Adipose tissue (tissue), 3 donors: Measurements from ENCODE around the gene DIDO1. TPM values are rescaled to one million over a fixed set of nuclear protein-coding genes. Genes with fewer than 3 reads are reported as not detected.

Source experiments
- H3K27ac ChIP-seq: one replicate; pipeline ENCODE4 v1.5.1; 2013; ENCODE audit warnings: low read depth, low read length
- WGBS, 3 donors: extraction: QIAGEN DNeasy Blood & Tissue Kit; methylation state at CpG; one replicate each; pipeline ENCODE4 v1.1.7; 2013; 5-methylcytosine and 5-hydroxymethylcytosine counted together
- polyA plus RNA-seq, 3 donors: library from polyadenylated mRNA; stranded (reverse); fragments of 200-250 nt; gene quantifications; one replicate each; pipeline ENCODE4 v1.2.3, GENCODE V29; 2013
- donor health status: healthy with polysubstance abuse.
- donor health status: Bipolar disorder and iron deficiency.
- donor health status: healthy.

The DIDO1 gene
- polyA plus RNA-seq, 3 donors = 12.3 to 27.6 (median 17.4) TPM

DNA sequence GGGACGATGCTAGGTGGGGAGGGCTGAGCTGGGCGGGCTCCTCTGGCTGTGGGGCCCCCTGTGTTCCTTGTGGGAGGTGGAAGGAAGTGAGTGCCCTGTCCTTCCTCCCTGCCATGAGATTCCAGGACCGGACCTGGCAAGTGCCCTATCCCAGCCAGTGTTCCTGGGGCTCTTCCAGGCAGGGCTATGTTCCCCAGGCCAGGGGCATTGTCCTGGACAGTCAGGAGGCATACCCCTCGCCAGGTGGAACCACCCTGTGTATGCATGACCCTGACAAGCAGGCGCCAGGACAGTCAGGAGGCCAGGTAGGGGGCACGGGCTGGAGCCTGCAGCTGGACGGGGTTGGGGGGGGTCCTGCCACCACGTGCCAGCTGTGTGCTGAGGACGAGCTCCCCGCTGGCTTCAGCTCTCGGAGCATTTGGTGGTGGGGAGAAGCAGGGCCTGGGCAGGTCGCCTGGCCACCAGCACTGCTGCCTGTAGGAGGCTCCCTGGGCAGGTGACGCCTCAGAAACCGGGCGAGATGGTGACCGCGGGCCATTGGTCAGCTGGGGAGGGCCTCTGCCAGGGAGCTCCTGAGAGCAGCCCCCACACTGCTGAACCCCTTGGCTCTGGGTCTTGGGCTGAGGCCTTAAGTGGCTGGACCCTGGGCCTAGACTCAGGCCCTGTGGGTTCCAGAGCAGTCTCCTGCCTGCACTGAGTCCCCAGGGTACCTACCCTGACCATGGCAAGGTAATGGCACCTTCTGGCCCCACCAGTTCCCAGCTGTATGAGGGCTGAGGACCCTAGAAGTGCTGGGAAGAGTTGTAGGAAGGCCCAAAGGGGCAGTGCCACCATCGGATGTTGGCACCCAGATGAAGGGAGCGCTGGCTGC is 26.9 kb upstream of the DIDO1 start:
- H3K27ac ChIP-seq = peak overlapping the region; percentile 51
- 44 to 74% (median 51%) methylated on average over 17 to 19 of the region's 19 CpGs for WGBS, 3 donors

DNA sequence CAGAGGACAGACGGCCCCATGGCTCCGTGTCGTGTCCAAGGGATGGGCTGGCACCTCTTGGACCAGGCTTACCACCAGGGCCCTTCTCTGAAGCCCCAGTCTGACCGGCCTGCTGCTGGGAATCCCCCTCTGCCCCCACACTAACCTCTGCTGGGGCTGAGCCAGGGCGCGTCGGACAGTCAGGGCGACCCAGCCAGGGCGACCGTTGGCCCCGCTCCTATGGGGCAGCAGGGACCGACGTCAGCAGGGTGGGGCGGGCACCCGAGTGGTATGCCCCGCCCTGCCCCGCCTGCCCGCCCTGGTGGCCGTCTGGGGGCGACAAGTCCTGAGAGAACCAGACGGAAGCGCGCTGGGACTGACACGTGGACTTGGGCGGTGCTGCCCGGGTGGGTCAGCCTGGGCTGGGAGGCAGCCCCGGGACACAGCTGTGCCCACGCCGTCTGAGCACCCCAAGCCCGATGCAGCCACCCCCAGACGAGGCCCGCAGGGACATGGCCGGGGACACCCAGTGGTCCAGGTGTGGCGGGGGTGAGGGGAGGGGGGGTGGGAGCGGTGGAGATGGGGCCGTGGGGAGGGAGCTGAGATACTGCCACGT is 26.2 kb upstream of the DIDO1 start, which contains the start of gene SLC17A9:
TSS of gene SLC17A9 (plus strand) at position 337 of the 595 bp plus-strand sequence. CDS start at position 459, 122 bp downstream.
- 6 to 11% (median 10%) methylated on average over 34 to 37 of the region's 37 CpGs for WGBS, 3 donors
- peak within 1 kb of the TSS; percentile 51 for H3K27ac ChIP-seq

DNA sequence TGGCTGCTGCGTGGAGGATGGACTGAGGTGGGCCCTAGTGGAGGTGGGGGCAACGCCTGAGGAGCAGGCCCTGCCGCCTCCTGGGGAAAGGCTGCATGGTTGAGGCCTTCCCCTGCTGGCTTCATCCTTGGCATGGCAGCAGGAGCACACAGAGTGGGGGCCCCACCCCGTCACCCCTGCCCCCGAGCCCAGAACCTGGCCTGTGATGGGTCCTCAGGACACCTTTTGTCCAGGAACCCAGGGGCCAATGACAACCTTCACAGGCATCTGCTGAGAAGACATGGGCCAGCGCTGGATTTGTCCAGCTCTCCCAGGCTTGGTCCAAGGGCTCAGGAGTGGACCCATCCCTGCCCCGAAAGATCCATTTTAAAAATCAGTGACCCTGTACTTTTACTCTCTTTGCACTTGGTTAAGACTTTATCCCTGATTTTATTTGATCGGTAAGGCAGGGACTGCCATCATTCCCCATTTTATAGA is 25.6 kb upstream of the DIDO1 start:
- no peak overlapping the region for H3K27ac ChIP-seq
- WGBS, 3 donors = 89 to 91% (median 90%) methylated on average over 7 to 8 of the region's 8 CpGs

DNA sequence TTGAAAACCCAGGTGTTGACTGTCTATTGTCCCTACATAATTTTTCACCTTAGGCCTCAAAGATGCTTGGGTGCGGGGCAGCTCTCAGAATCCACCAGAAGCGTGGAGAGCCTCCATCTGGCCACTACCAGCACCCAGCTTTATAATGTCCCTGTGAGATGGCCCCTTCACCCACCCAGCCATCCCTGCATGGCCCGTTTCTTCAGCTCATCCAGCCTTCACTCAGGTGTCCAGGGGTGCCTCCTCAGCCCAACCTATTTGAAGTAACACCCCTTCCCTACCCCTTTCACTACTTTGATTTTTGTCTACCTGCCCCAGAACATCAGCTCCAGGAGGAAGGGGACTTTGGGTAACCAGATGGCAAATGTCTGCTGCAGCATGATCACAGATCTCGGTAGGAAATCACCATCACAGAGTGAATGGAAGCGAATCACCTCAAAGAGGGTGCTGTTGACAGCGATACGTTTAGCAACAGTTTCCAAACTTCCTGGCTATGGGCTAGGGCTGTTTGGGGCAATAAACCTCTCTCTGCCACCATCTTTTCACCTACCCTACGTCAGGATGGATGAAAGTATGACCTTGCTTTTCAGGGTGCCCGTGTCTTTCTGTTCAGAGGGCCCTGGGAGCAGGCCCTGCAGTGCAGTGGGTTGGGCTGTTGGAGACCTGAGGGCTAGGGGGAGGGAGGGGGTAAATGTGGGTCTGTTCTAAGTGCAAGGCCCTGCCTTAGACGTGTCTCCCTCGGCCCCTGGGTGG is 25.0 kb upstream of the DIDO1 start:
- 78 to 92% (median 84%) methylated on average over 11 of the region's 11 CpGs for WGBS, 3 donors
- no peak overlapping the region for H3K27ac ChIP-seq

DNA sequence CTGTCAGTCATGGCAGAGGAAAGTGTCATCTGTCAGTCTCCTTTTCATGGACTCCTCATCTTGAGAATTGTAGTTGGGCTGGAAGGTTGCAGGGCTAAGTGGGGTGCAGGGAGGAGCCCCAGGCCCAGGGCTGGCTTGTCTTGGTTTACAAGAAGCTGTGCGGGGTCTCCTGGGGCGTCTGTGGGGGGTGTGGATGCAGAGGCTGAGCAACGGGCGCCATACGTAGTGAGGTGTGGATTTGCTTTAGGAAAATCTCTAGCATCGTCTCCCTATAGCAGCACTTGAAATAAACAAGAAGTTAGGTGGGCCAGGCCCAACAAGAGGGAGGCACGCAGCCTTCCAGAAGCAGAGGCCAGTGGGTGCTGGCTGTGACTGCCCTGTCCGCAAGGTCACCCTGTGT is 24.4 kb upstream of the DIDO1 start:
- WGBS, 3 donors = 92 to 97% (median 96%) methylated on average over 8 of the region's 8 CpGs
- no peak overlapping the region for H3K27ac ChIP-seq

DNA sequence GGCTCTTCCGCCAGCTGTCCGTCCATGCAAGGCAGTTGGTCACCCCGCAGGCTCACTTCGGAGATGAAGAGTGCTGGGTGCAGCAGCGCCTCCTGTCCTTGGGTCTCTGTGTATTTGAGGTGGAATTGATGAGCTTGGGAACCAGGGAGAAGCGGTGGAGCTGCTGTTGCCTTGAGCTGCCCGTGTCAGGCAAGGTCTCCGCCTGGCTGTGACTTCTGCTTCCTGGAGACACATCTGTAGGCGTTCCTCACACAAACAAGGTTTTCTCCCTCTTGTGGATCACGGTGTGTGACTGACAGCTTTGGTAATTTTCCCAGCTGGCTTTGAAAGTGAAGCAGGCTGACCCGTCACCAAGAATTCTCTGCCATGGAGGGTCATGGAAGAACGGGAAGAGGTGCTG is 23.7 kb upstream of the DIDO1 start:
- H3K27ac ChIP-seq = no peak overlapping the region
- WGBS, 3 donors = 89 to 92% (median 90%) methylated on average over 12 of the region's 12 CpGs

DNA sequence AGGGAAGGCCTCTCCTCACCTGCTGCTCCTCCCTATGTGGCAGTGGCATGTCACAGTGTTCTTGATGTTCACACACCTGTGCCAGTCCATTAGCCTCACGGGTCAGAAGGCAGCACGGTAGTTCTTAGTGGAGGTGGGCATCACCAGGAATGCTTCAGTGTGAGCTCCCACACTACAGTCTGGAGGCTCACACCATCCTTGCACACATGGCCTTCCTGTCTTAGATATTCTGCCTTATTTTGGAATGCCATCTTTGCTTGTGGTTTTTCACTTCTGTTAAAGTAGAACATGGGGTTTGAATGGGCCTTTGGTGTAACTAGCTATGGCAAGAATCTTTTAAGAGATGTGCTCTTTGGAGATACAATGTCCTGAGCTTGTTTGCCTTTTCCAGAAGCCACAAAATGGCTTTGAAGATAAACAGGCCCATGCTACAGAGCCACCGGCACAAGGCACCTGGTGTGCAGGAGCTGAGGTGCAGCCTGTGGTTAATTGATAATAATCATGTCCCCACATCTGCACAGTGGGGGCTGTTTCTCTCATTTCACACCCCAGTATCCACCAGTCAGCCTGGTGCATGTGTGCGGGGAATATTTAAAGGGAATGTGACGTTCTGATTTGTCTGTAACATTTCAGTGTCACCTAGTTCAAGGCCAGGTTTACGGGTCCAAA is 23.0 kb upstream of the DIDO1 start:
- H3K27ac ChIP-seq = no peak overlapping the region
- 96 to 98% (median 97%) methylated on average over 6 of the region's 6 CpGs for WGBS, 3 donors

DNA sequence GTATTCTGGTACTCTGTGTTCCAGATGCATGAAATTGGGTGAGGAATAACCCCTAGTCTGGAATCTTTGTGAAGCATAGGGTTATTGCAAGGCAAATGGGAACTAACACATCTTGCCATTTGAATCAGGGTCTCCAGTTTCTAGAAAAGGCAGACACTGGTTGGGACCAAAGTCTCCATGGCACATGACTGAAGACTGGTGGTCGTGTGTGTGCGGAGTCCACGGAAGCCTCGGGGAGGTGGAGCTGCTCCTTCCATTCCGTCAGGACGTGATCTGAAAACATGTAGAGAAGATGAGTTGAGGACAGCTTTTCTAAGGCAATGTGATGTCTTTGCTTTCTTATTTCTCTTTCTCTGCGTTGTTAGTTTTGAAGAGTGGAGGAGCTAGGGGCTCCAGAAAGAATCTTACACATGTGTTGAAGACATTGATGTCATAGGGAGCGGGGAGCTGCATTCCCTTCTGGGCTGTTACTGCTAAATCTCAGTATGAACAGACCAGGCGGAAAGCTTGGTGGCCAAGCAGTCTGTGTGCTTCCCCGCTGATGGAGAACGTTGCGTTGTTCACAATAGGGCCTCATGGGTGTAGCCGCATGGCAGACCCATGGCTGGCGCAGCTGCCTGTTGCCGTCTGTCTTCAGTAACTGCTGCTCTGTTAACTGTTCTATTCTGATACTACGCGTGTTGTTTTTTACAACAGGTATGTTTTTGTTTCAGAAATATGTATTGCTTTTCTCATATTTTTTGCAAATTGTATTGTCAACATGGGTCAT is 21.4 kb upstream of the DIDO1 start:
- no peak overlapping the region for H3K27ac ChIP-seq
- 94 to 95% (median 95%) methylated on average over 17 of the region's 17 CpGs for WGBS, 3 donors

DNA sequence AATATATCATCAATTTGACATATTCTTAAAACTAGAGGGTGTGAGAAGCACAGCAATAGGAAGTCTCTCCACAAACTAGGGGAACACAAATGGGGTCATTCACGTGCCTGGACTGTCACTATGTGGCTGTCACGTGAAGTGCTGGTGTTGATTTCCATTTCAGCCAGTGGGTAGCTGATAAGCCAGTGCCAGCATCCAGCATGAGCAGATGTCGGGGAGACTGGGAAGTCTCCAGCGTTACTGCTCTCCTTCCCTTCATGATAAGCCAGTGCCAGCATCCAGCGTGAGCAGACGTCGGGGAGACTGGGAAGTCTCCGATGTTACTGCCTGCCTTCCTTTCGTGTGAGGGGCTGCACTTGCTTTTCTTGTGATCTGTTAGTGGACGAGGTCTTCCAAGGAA is 20.6 kb upstream of the DIDO1 start:
- 31 to 80% (median 69%) methylated on average over 10 of the region's 10 CpGs for WGBS, 3 donors
- no peak overlapping the region for H3K27ac ChIP-seq

DNA sequence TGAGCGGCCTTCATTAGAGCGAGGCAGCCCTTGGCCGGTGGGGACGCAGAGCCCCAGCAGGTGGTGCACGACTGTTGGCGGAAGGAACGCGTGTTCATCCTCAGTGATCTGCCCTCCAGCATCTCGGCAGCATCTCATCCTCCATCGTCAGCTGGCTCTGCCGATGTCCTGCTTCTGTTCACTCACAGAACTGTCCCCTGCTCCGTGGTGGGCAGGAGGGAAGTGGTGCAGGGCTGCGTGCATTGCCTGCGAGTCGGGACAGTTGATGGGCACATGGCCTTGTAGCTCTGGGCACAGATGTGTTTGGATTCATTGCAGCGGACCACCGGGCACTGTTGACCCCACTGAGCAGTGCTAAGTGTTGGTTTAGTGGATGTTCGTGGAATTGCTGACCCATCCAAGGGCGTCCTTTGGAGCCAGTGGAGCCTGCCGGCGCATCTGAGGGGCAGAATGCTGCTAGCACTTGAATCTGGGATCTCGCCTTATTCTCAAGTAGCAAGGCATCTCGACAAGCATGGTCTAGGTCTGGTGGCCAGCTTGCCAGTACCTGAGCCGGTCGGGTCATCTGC is 19.6 kb upstream of the DIDO1 start:
- WGBS, 3 donors = 90 to 92% (median 91%) methylated on average over 25 of the region's 25 CpGs
- no peak overlapping the region for H3K27ac ChIP-seq

DNA sequence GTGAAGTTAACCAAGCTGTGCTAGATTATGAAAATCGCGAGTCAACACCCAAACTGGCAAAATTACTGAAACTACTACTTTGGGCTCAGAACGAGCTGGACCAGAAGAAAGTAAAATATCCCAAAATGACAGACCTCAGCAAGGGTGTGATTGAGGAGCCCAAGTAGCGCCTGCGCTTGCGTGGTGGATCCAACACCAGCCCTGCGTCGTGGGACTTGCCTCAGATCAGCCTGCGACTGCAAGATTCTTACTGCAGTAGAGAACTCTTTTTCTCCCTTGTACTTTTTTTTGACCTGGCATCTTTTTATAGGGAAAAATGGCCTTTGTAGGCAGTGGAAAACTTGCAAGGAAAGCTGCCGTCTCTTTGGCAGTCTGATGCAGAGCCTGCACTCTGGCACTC is 18.4 kb upstream of the DIDO1 start:
- WGBS, 3 donors = 91 to 93% (median 93%) methylated on average over 10 of the region's 10 CpGs
- no peak overlapping the region for H3K27ac ChIP-seq

DNA sequence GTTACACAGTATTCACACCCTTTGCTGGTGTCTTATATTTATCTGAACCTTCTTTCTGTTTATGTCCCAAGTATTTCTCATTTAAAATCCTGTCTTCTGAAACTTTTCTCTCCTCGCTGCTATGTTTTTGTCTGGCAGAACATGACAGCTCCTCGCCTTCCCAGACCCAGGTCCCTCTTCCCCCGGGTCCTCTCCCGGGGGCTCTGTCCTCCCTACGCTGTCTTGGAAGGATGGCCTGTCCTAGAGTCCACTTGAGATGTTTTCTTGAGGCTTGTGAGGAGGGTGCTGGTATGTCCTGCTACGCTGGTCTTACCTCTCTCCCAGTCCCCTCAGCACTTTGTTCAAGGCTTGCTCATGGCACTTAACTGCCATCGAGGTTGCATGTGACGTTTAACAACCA is 17.9 kb upstream of the DIDO1 start:
- 91 to 95% (median 93%) methylated on average over 8 of the region's 8 CpGs for WGBS, 3 donors
- no peak overlapping the region for H3K27ac ChIP-seq

DNA sequence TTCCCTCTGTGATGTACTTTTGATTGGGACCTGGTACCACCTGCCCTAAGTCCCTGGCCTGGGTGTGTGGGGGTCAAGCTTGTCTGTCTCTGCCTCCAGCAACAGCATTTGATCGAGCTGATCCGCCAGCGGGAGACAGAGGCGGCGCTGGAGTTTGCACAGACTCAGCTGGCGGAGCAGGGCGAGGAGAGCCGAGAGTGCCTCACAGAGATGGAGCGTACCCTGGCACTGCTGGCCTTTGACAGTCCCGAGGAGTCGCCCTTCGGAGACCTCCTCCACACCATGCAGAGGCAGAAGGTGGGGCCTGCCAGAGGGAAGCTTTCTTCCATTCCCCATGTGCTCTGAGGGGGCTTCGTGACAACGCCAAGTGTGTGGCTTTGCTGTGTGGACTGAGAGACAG is 17.1 kb upstream of the DIDO1 start:
- H3K27ac ChIP-seq = no peak overlapping the region
- WGBS, 3 donors = 91 to 95% (median 91%) methylated on average over 14 of the region's 14 CpGs

DNA sequence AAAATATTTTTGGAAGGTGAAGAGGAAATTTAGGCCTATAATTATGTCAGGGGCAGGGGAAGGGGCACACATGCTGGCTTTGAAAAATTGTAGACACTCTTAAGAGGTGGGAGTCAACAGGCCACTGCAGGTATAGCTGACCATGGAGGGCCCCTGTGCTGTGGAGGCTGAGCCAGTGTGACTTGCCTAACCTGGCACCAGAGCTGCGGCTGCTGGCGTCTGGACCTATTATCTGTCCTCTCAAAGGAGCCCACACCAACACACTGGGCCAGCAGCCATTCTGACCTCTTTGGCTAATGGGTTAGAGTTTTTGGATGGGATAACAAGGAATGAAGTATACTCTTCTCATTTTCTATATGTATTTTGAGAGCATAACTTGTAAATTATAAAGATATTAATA is 16.2 kb upstream of the DIDO1 start:
- WGBS, 3 donors = 73 to 93% (median 86%) methylated on average over 2 of the region's 2 CpGs
- H3K27ac ChIP-seq = no peak overlapping the region

DNA sequence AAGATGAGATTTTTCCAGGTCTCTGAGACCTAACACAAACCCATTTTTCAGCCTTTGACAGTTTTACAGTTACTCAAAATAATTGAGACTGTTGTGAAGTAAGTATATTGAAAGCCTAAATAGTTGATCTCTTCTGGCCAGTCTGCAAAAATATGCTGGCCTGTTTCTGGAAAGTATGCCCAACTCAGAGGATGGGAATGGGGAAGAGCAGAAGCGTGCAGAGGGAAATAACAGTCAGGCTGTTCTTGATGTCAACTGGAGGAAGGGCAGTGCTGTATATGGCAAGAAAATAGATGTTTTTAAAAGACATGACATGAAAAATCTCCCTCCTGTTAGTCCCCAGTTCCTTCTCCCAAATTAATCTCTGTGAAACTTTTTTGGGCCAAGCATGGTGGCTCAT is 15.5 kb upstream of the DIDO1 start:
- 90 to 100% (median 97%) methylated on average over 1 of the region's 1 CpG for WGBS, 3 donors

DNA sequence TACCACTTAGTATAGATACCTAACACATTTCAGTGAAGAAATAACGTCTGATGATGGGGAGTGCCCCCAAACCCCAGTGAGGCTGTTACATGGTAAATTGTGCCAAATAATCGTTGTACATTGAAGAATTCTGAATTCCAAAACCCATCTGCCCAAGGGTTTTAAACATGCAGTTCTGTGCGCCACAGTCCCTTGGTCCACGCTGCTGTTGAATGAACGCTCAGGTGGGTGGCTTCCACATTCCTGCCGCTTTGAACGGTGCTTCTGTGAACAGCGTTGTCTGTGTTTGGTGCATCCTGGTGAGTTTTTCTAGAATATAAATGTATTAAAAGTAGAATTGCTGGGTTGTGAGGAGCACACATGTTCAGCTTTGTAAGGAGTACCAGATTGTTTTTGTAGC is 14.6 kb upstream of the DIDO1 start:
- no peak overlapping the region for H3K27ac ChIP-seq
- 83 to 93% (median 89%) methylated on average over 8 of the region's 8 CpGs for WGBS, 3 donors

More for the DNA sequence above, 15.5 kb upstream of the DIDO1 start:
- no peak overlapping the region for H3K27ac ChIP-seq

DNA sequence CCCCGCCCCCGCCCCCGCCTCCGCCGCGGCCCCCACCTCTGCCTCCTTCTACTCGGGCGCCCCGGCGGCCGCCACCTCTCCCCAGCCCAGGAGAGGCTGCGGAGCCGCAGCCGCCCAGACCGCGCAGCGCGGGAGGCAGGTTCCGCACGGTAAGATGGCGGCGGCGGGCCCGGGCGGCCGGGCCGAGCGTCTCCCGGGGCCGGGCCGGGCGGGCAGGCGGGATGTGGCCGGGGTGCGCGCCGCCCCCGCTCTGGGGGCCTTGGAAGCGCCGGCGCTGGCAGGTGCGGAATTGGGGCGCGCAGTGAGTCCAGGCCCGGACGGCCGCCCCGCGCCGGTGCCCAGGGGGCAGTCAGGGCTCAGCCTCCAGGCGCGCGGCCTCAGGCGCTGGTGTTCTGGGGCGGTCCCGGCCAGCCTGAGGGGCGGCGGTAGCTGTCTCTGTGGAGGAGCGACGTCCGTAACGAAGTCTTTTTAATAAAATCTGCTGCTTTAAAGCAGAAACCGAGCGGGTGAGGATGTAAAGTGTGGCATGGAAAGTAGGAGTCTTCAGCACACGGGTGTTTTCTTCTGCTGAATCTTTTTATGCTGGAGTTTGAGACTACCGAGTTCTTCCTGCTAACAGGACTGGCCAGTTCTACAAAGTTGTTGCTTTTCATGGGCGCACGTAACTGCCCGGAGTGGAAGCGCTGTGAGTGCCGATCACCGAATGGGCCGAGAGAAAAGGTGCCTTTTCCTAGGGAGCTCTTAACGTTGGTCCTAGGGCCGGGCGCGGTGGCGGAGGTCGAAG is 12.0 kb upstream of the DIDO1 start, which contains the start of gene GID8:
TSS of gene GID8 (plus strand) at position 43 of the 784 bp plus-strand sequence. CDS start 3,356 bp downstream, outside the sequence.
- 0 to 1% (median 1%) methylated on average over 55 to 75 of the region's 79 CpGs for WGBS, 3 donors
- H3K27ac ChIP-seq = peak within 1 kb of the TSS; percentile 60
